ENCODE results near the gene CACNA1I.
"Not testable (repeated sequence)": the region's sequence is repeated elsewhere in the genome, so short reads cannot be mapped to it uniquely, and the experiment has no call there.

- TF ChIP-seq CTCF (IDR thresholded peaks at IDR 0.05; ENCODE audit: low read depth, low read length); POLR2A (IDR thresholded peaks at IDR 0.05; ENCODE audit: extremely low read depth, insufficient read length); MAX (IDR thresholded peaks at IDR 0.05; ENCODE audit: low read depth, low read length): not testable (repeated sequence)
Observed at GRCh38 chr22:39521106-39521885, 49.3 kb upstream of the CACNA1I start.
